ENCODE results near the gene AGR3. TPM values are rescaled to one million over a fixed set of nuclear protein-coding genes. Genes with fewer than 3 reads are reported as not detected.

AGR3 gene
- polyA plus RNA-seq, 1 donor from 2014 or later, result not detected

DNA sequence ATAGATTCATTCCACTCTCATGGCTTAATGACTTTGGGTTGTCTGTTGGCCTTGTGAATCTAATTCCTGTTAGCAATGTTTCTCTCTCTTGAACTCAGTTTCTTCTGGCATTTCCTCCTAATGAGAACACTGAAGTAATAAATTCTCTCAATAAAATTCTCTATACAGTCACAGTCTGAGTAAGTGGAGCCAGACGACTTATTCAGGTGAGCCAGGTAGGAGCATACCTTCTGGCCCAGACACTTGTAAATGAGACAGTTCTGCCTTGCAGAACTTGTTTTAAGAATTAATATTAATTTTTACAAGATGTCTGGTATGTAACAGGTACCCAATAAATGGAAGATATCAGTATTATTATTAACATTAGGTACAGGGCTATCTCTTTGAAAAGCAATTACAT is 48.4 kb downstream of the AGR3 start:
- H3K4me2 ChIP-seq (ENCODE audit: low read length), result no peak overlapping the region
- no peak overlapping the region for H3K9ac ChIP-seq (ENCODE audit: low read length)
- no peaks in the 10 kb centered on the region for H3F3A ChIP-seq (ENCODE audit: insufficient read depth, low read length, poor library complexity, severe bottlenecking)
- H3K27ac ChIP-seq (ENCODE audit: low read length), result no peak overlapping the region
- H3K9me2 ChIP-seq (ENCODE audit: insufficient read depth, low read length), result no peaks in the 10 kb centered on the region
- H3K79me2 ChIP-seq (replicated peaks; ENCODE audit: insufficient read depth, low read length), result no peaks in the 10 kb centered on the region
- H3K27me3 ChIP-seq (ENCODE audit: insufficient read depth, low read depth, low read length), result no peaks in the 10 kb centered on the region
- no peaks in the 10 kb centered on the region for H4K20me1 ChIP-seq (ENCODE audit: insufficient read depth)
- no peak overlapping the region for H2AFZ ChIP-seq (ENCODE audit: low read depth, low read length)
- H3K4me3 ChIP-seq (ENCODE audit: low read length), result no peak overlapping the region
- no peaks in the 10 kb centered on the region for H3K36me3 ChIP-seq (ENCODE audit: insufficient read depth, low read length)
- TF ChIP-seq TAF1 (IDR thresholded peaks at IDR 0.05; ENCODE audit: low read depth), result no peak
- no peak for TF ChIP-seq SMC3 (conservative IDR thresholded peaks at IDR 0.05; ENCODE audit: poor library complexity)
- no peak for TF ChIP-seq POLR2AphosphoS5 (IDR thresholded peaks at IDR 0.05)
- TF ChIP-seq EP300 (conservative IDR thresholded peaks at IDR 0.05; ENCODE audit: poor library complexity, severe bottlenecking), result no peak
- TF ChIP-seq MXI1 (conservative IDR thresholded peaks at IDR 0.05; ENCODE audit: poor library complexity, severe bottlenecking), result no peak
- TF ChIP-seq RAD21 (conservative IDR thresholded peaks at IDR 0.05), result no peak
- TF ChIP-seq EZH2 (IDR thresholded peaks at IDR 0.05; ENCODE audit: borderline replicate concordance, insufficient read depth, low read length, poor library complexity, severe bottlenecking), result no peak
- TF ChIP-seq, protein P1, sequence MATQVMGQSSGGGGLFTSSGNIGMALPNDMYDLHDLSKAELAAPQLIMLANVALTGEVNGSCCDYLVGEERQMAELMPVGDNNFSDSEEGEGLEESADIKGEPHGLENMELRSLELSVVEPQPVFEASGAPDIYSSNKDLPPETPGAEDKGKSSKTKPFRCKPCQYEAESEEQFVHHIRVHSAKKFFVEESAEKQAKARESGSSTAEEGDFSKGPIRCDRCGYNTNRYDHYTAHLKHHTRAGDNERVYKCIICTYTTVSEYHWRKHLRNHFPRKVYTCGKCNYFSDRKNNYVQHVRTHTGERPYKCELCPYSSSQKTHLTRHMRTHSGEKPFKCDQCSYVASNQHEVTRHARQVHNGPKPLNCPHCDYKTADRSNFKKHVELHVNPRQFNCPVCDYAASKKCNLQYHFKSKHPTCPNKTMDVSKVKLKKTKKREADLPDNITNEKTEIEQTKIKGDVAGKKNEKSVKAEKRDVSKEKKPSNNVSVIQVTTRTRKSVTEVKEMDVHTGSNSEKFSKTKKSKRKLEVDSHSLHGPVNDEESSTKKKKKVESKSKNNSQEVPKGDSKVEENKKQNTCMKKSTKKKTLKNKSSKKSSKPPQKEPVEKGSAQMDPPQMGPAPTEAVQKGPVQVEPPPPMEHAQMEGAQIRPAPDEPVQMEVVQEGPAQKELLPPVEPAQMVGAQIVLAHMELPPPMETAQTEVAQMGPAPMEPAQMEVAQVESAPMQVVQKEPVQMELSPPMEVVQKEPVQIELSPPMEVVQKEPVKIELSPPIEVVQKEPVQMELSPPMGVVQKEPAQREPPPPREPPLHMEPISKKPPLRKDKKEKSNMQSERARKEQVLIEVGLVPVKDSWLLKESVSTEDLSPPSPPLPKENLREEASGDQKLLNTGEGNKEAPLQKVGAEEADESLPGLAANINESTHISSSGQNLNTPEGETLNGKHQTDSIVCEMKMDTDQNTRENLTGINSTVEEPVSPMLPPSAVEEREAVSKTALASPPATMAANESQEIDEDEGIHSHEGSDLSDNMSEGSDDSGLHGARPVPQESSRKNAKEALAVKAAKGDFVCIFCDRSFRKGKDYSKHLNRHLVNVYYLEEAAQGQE (IDR thresholded peaks at IDR 0.05; ENCODE audit: borderline replicate concordance), result no peak
- TF ChIP-seq, protein P2, sequence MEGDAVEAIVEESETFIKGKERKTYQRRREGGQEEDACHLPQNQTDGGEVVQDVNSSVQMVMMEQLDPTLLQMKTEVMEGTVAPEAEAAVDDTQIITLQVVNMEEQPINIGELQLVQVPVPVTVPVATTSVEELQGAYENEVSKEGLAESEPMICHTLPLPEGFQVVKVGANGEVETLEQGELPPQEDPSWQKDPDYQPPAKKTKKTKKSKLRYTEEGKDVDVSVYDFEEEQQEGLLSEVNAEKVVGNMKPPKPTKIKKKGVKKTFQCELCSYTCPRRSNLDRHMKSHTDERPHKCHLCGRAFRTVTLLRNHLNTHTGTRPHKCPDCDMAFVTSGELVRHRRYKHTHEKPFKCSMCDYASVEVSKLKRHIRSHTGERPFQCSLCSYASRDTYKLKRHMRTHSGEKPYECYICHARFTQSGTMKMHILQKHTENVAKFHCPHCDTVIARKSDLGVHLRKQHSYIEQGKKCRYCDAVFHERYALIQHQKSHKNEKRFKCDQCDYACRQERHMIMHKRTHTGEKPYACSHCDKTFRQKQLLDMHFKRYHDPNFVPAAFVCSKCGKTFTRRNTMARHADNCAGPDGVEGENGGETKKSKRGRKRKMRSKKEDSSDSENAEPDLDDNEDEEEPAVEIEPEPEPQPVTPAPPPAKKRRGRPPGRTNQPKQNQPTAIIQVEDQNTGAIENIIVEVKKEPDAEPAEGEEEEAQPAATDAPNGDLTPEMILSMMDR (IDR thresholded peaks at IDR 0.05; ENCODE audit: poor library complexity, severe bottlenecking), result no peak
- H3K9me3 ChIP-seq (ENCODE audit: low read length), result no peaks in the 10 kb centered on the region

DNA sequence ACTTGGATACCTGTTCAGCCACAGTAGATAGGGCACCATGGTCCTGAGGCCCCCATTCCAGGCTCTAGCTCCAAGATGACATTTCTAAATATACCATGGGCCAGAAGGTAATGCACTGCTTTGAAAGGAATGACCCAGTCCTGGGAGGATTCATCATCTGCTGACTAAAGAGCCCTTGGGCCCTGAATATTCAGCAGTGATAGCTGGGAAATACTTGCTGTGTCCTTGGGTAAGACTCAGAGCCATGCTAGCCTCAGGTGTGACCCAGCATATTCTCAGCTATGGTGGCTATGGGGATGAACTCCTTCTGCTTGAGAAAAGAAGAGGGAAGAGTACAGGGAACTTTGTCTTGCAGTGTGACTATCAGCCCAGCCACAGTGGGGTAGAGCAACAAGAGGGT is 55.7 kb downstream of the AGR3 start:
- H3K79me2 ChIP-seq (replicated peaks; ENCODE audit: insufficient read depth, low read length), result no peaks in the 10 kb centered on the region
- H3K4me2 ChIP-seq (ENCODE audit: low read length), result no peak overlapping the region
- no peaks in the 10 kb centered on the region for H3F3A ChIP-seq (ENCODE audit: insufficient read depth, low read length, poor library complexity, severe bottlenecking)
- H3K36me3 ChIP-seq (ENCODE audit: insufficient read depth, low read length), result no peaks in the 10 kb centered on the region
- no peak overlapping the region for H3K4me3 ChIP-seq (ENCODE audit: low read length)
- H4K20me1 ChIP-seq (ENCODE audit: insufficient read depth), result no peaks in the 10 kb centered on the region
- H3K27ac ChIP-seq (ENCODE audit: low read length), result no peak overlapping the region
- H2AFZ ChIP-seq (ENCODE audit: low read depth, low read length), result no peak overlapping the region
- H3K27me3 ChIP-seq (ENCODE audit: insufficient read depth, low read depth, low read length), result no peaks in the 10 kb centered on the region
- H3K9me3 ChIP-seq (ENCODE audit: low read length), result no peaks in the 10 kb centered on the region
- H3K9me2 ChIP-seq (ENCODE audit: insufficient read depth, low read length), result no peaks in the 10 kb centered on the region
- H3K9ac ChIP-seq (ENCODE audit: low read length), result no peak overlapping the region
- TF ChIP-seq TAF1 (IDR thresholded peaks at IDR 0.05; ENCODE audit: low read depth) (no peak), POLR2AphosphoS5 (IDR thresholded peaks at IDR 0.05) (no peak), EP300 (conservative IDR thresholded peaks at IDR 0.05; ENCODE audit: poor library complexity, severe bottlenecking) (no peak), RAD21 (conservative IDR thresholded peaks at IDR 0.05) (no peak), MXI1 (conservative IDR thresholded peaks at IDR 0.05; ENCODE audit: poor library complexity, severe bottlenecking) (no peak), EZH2 (IDR thresholded peaks at IDR 0.05; ENCODE audit: borderline replicate concordance, insufficient read depth, low read length, poor library complexity, severe bottlenecking) (no peak)
- TF ChIP-seq, protein P2 (IDR thresholded peaks at IDR 0.05; ENCODE audit: poor library complexity, severe bottlenecking), result no peak

Data from neural cell (in vitro differentiated cells).